ENCODE measurements around the gene ZNF688. TPM values are rescaled to one million over a fixed set of nuclear protein-coding genes. Genes with fewer than 3 reads are reported as not detected.

ZNF688 gene
- total and polyA plus RNA-seq, 2 of the 13 experiments (the other 11 are each of a cell fraction or from before 2014, with no cell fraction given), result 2.4 to 5.4 TPM

DNA sequence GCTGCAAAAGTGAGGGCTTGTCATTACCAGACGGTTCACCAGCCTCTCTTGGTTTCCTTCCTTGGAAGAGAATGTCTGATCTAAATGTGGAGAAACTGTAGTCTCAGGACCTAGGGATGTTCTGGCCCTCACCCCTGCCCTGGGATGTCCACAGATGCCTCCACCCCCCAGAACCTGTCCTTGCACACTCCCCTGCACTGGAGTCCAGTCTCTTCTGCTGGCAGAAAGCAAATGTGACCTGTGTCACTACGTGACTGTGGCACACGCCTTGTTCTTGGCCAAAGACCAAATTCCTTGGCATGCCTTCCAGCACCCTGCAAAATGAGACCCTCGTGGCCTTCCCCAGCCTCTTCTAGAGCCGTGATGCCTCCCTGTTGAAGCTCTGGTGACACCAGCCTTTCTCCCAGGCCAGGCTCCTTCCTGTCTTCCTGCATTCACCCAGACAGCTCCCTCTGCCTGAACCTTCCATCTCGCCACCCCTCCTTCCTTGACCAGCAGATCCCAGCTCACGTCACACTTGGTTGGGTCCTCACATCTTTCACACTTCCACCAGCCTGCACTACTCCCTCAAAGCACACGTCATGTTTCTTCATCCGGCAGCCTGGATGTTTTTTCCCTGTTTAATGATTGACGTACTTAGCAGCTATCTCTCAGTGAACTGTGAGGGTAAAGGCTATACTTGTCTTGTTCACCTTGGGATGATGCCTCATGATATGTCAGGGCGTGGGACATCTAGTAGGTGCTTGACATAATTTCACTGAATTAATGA, 49.5 kb downstream of the ZNF688 start (continued):
- no peak for TF ChIP-seq DMAP1 (CRISPR knock-in tag; IDR thresholded peaks at IDR 0.05)
- no peak for TF ChIP-seq ZNF207 (IDR thresholded peaks at IDR 0.05; ENCODE audit: borderline replicate concordance)
- TF ChIP-seq, protein P1, sequence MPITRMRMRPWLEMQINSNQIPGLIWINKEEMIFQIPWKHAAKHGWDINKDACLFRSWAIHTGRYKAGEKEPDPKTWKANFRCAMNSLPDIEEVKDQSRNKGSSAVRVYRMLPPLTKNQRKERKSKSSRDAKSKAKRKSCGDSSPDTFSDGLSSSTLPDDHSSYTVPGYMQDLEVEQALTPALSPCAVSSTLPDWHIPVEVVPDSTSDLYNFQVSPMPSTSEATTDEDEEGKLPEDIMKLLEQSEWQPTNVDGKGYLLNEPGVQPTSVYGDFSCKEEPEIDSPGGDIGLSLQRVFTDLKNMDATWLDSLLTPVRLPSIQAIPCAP (CRISPR knock-in tag; IDR thresholded peaks at IDR 0.05; ENCODE audit: low read depth), result 0 out of 2 replicates have a peak, but pooled peaks have one; percentile 29
- TF ChIP-seq ATF1 (CRISPR knock-in tag; IDR thresholded peaks at IDR 0.05), result peak; percentile 89
- no peak; the same call in 1 of the 2 replicates for TF ChIP-seq RCOR2 (CRISPR knock-in tag; IDR thresholded peaks at IDR 0.05)
- TF ChIP-seq NR2F1 (CRISPR knock-in tag; IDR thresholded peaks at IDR 0.05), result no peak; a peak in 1 of 4 replicates
- peak; percentile 44; the same call in 1 of the 2 replicates for TF ChIP-seq ZBTB38 (CRISPR knock-in tag; IDR thresholded peaks at IDR 0.05)
- TF ChIP-seq ZNF317 (CRISPR knock-in tag; IDR thresholded peaks at IDR 0.05), result peak; percentile 46; the same call in 1 of the 2 replicates
- 0 out of 2 replicates have a peak, but pooled peaks have one; percentile 31 for TF ChIP-seq ZNF629 (CRISPR knock-in tag; conservative IDR thresholded peaks at IDR 0.05)
- peak; percentile 59 for TF ChIP-seq TEAD3 (CRISPR knock-in tag; optimal IDR thresholded peaks at IDR 0.05; ENCODE audit: borderline replicate concordance)
- peak; percentile 41; the same call in 1 of the 2 replicates for TF ChIP-seq YEATS2 (CRISPR knock-in tag; IDR thresholded peaks at IDR 0.05; ENCODE audit: borderline replicate concordance)
- TF ChIP-seq POGZ (CRISPR knock-in tag; IDR thresholded peaks at IDR 0.05), result 0 out of 2 replicates have a peak, but pooled peaks have one; percentile 43
- TF ChIP-seq, protein P2, sequence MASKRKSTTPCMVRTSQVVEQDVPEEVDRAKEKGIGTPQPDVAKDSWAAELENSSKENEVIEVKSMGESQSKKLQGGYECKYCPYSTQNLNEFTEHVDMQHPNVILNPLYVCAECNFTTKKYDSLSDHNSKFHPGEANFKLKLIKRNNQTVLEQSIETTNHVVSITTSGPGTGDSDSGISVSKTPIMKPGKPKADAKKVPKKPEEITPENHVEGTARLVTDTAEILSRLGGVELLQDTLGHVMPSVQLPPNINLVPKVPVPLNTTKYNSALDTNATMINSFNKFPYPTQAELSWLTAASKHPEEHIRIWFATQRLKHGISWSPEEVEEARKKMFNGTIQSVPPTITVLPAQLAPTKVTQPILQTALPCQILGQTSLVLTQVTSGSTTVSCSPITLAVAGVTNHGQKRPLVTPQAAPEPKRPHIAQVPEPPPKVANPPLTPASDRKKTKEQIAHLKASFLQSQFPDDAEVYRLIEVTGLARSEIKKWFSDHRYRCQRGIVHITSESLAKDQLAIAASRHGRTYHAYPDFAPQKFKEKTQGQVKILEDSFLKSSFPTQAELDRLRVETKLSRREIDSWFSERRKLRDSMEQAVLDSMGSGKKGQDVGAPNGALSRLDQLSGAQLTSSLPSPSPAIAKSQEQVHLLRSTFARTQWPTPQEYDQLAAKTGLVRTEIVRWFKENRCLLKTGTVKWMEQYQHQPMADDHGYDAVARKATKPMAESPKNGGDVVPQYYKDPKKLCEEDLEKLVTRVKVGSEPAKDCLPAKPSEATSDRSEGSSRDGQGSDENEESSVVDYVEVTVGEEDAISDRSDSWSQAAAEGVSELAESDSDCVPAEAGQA (IDR thresholded peaks at IDR 0.05; ENCODE audit: low read depth), result peak; percentile 91
- TF ChIP-seq, protein P2 (CRISPR knock-in tag; IDR thresholded peaks at IDR 0.05; ENCODE audit: borderline replicate concordance), result no peak
- TF ChIP-seq ZNF501 (CRISPR knock-in tag; IDR thresholded peaks at IDR 0.05), result peak; percentile 90
- peak; percentile 12; the same call in 1 of the 2 replicates for TF ChIP-seq SP4 (CRISPR knock-in tag; IDR thresholded peaks at IDR 0.05)
- TF ChIP-seq MAZ (IDR thresholded peaks at IDR 0.05; ENCODE audit: borderline replicate concordance, low read depth, low read length), result no peak
- TF ChIP-seq MAZ (CRISPR knock-in tag; IDR thresholded peaks at IDR 0.05; ENCODE audit: low read depth), result 0 out of 2 replicates have a peak, but pooled peaks have one; percentile 16
- TF ChIP-seq SALL1 (CRISPR knock-in tag; IDR thresholded peaks at IDR 0.05), result peak; percentile 82
- TF ChIP-seq, protein P3, sequence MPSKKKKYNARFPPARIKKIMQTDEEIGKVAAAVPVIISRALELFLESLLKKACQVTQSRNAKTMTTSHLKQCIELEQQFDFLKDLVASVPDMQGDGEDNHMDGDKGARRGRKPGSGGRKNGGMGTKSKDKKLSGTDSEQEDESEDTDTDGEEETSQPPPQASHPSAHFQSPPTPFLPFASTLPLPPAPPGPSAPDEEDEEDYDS (CRISPR knock-in tag; IDR thresholded peaks at IDR 0.05), result peak; percentile 78
- 0 out of 3 replicates have a peak, but pooled peaks have one; percentile 22 for TF ChIP-seq MXI1 (IDR thresholded peaks at IDR 0.05; ENCODE audit: borderline replicate concordance, low read depth, low read length)
- TF ChIP-seq GLI4 (CRISPR knock-in tag; IDR thresholded peaks at IDR 0.05; ENCODE audit: borderline replicate concordance), result peak; percentile 30; the same call in 1 of the 2 replicates
- TF ChIP-seq, protein P4, sequence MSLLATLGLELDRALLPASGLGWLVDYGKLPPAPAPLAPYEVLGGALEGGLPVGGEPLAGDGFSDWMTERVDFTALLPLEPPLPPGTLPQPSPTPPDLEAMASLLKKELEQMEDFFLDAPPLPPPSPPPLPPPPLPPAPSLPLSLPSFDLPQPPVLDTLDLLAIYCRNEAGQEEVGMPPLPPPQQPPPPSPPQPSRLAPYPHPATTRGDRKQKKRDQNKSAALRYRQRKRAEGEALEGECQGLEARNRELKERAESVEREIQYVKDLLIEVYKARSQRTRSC (CRISPR knock-in tag; IDR thresholded peaks at IDR 0.05; ENCODE audit: low read depth), result 0 out of 2 replicates have a peak, but pooled peaks have one; percentile 61

Measured in HepG2 (cell line).